DOHH2 (cell line): ENCODE measurements around the gene APLNR.
"Not testable (repeated sequence)": the region's sequence is repeated elsewhere in the genome, so short reads cannot be mapped to it uniquely, and the experiment has no call there.

Source experiments
- EZH2phosphoT487 ChIP-seq: fragments of 200-600 bp; sonication (generic); IDR thresholded peaks from 2 replicates; pipeline ENCODE4 v1.6.1; 2017; ENCODE audit warnings: borderline replicate concordance, mild to moderate bottlenecking, antibody characterized with exemption, low read length, moderate library complexity, mixed read lengths
- TF ChIP-seq, protein P1 (sequence below): fragments of 200-600 bp; sonication (generic); IDR thresholded peaks from one replicate; pipeline ENCODE4 v1.5.1; 2014; ENCODE audit warnings: antibody characterized with exemption, mild to moderate bottlenecking, low read depth, low read length; ENCODE audit not compliant: poor library complexity, severe bottlenecking

DNA sequence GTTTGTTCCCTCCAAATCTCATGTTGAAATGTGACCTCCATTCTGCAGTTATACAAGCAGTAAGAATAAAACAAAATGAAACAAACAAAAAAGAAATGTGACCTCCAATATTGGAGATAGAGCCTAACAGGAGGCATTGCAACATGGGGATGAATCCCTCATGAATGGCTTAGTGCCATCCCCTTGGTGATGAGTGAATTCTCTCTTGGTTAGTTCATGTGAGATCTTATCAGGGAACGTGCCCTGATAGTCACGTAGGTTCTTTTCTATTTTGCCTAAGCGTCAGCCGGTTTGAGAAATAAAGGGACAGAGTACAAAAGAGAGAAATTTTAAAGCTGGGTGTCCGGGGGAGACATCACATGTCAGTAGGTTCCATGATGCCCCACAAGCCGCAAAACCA, 44.5 kb upstream of the APLNR start:
- TF ChIP-seq, protein P1, sequence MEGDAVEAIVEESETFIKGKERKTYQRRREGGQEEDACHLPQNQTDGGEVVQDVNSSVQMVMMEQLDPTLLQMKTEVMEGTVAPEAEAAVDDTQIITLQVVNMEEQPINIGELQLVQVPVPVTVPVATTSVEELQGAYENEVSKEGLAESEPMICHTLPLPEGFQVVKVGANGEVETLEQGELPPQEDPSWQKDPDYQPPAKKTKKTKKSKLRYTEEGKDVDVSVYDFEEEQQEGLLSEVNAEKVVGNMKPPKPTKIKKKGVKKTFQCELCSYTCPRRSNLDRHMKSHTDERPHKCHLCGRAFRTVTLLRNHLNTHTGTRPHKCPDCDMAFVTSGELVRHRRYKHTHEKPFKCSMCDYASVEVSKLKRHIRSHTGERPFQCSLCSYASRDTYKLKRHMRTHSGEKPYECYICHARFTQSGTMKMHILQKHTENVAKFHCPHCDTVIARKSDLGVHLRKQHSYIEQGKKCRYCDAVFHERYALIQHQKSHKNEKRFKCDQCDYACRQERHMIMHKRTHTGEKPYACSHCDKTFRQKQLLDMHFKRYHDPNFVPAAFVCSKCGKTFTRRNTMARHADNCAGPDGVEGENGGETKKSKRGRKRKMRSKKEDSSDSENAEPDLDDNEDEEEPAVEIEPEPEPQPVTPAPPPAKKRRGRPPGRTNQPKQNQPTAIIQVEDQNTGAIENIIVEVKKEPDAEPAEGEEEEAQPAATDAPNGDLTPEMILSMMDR: not testable (repeated sequence)
- TF ChIP-seq EZH2phosphoT487: not testable (repeated sequence)
